Measurements from ENCODE around the gene TMX1.

DNA sequence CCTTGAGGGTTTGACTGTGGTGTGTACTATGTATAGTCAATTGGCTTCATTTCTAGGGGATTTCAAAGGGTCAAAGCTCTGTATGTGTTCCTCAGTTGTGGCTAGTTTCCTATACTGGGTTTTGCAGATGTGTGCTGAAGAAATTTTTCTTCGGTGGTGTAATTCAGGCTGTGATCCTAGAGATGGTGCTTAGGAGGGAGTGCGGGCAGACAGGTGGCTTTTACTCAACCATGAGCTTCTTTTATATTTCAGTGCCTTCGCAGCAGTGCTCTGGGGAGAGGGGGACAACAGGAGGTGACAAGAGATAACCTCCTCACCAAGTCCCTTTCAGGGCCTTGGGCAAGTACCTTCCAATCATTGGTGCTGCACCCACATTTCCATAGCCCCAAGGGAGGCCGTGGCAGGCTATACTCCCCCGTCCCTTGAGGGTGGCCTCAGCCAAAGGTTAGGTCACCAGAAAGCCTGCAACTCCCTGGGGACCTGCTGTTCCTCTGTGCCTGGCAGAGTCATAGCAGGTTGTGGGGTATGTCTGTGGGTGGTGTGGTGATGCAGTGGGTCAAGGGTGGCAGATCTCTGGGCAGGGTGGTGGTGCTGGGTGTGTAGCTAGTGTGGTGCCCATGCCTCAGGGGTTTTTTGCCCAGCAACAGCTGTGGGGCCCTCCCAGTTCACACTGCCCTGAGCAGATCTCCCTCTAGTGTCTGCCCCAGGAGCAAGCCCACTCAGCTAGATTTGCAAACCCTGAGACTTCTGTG lies 37.0 kb upstream of the TMX1 start:
- TF ChIP-seq, protein P1, sequence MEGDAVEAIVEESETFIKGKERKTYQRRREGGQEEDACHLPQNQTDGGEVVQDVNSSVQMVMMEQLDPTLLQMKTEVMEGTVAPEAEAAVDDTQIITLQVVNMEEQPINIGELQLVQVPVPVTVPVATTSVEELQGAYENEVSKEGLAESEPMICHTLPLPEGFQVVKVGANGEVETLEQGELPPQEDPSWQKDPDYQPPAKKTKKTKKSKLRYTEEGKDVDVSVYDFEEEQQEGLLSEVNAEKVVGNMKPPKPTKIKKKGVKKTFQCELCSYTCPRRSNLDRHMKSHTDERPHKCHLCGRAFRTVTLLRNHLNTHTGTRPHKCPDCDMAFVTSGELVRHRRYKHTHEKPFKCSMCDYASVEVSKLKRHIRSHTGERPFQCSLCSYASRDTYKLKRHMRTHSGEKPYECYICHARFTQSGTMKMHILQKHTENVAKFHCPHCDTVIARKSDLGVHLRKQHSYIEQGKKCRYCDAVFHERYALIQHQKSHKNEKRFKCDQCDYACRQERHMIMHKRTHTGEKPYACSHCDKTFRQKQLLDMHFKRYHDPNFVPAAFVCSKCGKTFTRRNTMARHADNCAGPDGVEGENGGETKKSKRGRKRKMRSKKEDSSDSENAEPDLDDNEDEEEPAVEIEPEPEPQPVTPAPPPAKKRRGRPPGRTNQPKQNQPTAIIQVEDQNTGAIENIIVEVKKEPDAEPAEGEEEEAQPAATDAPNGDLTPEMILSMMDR (conservative IDR thresholded peaks at IDR 0.05 in 1 of 2, IDR thresholded peaks at IDR 0.05 in 1 of 2; ENCODE audit: extremely low read depth in 1 of 2, insufficient read depth in 1 of 2, low read depth in 1 of 2, low read length in 2 of 2), result no peak
- TF ChIP-seq EZH2 (IDR thresholded peaks at IDR 0.05; ENCODE audit: borderline replicate concordance, low read length), result no peak

Data from mammary epithelial cell (primary cell).